ENCODE measurements around the gene NPPB. TPM values are rescaled to one million over a fixed set of nuclear protein-coding genes. Genes with fewer than 3 reads are reported as not detected.

The NPPB gene
- total RNA-seq, 6 experiments from 2014 or later, result not detected

DNA sequence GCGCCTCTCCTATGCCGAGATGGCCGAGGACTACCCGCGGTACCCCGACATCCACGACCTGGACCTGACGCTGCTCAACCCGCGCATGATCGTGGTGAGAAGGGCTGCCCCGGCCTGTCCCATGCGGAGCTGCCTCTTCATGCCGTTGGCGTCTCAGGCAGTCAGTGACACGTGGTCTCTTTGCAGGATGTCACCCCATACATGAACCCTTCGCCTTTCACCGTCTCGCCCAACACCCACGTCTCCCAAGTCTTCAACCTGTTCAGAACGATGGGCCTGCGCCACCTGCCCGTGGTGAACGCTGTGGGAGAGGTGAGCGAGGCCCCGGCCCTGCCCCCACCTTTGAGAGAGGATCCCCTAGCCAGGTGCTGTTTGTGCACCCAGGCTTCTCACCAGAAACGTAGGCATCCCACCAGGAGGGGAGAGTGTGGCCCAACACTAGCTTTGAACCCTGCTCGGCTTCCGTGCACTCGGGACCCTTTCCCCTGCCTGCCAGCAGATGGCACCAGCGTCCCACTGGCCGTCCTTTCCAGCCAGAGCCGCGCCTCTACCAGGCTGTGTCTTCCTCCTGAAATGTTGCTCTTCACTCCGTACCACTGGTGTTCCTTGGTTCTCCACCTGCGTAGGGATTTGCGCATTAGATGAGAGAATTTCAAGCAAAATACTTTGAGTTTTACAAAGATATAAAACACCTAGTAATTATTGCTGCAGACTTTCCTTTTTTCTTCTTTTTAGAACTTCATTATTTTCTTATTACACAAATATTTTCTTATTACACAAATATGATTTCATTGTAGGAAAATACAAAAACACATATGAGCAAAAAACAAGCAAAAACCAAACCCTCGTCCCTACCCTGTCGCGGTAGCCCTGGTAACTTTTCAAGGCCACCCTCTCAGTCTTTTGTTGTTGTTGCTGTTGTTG is 20.1 kb downstream of the NPPB start:
- Mint-ChIP-seq H3K36me3 (ENCODE audit: low read depth) (peaks cover 19% of the 10 kb centered on the region; the same call in 1 of the 2 replicates), H3K4me1 (ENCODE audit: low read depth) (no peaks in the 10 kb centered on the region), H3K27ac (no peak overlapping the region), H3K4me3 (no peak overlapping the region), H3K9me3 (no peaks in the 10 kb centered on the region), H3K27me3 (ENCODE audit: insufficient read depth) (peaks cover 1% of the 10 kb centered on the region; the same call in 1 of the 2 replicates)
- peak; percentile 58 for DNase-seq
- TF ChIP-seq, protein P1, sequence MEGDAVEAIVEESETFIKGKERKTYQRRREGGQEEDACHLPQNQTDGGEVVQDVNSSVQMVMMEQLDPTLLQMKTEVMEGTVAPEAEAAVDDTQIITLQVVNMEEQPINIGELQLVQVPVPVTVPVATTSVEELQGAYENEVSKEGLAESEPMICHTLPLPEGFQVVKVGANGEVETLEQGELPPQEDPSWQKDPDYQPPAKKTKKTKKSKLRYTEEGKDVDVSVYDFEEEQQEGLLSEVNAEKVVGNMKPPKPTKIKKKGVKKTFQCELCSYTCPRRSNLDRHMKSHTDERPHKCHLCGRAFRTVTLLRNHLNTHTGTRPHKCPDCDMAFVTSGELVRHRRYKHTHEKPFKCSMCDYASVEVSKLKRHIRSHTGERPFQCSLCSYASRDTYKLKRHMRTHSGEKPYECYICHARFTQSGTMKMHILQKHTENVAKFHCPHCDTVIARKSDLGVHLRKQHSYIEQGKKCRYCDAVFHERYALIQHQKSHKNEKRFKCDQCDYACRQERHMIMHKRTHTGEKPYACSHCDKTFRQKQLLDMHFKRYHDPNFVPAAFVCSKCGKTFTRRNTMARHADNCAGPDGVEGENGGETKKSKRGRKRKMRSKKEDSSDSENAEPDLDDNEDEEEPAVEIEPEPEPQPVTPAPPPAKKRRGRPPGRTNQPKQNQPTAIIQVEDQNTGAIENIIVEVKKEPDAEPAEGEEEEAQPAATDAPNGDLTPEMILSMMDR (IDR thresholded peaks at IDR 0.05), result peak; percentile 96

DNA sequence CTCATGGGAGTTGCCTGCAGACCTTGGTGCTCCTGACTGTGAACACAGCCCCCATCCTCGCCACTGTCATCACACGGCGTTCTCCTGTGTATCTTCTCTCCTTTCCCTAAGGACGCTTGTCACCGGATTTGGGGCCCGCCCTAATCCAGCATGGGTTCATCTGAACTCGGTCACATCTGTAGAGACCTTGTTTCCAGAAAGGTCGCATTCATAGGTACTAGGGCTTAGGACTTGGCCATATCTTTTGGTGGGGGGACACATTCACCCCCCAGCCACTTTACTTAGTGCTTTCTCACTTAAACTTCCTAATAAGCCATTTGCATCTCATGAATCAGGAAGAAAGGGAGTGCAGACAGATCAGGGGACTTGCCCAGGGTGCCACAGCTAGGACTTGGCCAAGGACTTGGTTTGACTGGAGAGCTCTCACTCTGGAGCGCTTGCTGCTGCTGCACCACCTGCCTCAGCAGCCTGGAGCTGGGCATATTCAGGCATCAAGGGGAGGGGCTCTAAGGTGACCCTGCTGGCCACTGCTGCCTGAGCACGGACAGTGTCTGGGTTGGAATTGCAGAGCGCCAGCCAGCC is 20.9 kb downstream of the NPPB start:
- H3K36me3 Mint-ChIP-seq (ENCODE audit: low read depth), result peaks cover 19% of the 10 kb centered on the region; the same call in 1 of the 2 replicates
- H3K27ac Mint-ChIP-seq, result no peak overlapping the region
- TF ChIP-seq, protein P1 (IDR thresholded peaks at IDR 0.05), result no peak
- no peaks in the 10 kb centered on the region; the same call in 1 of the 2 replicates for H3K27me3 Mint-ChIP-seq (ENCODE audit: insufficient read depth)
- H3K9me3 Mint-ChIP-seq, result no peaks in the 10 kb centered on the region
- H3K4me1 Mint-ChIP-seq (ENCODE audit: low read depth), result no peaks in the 10 kb centered on the region
- H3K4me3 Mint-ChIP-seq, result no peak overlapping the region
- DNase-seq, result no peak

DNA sequence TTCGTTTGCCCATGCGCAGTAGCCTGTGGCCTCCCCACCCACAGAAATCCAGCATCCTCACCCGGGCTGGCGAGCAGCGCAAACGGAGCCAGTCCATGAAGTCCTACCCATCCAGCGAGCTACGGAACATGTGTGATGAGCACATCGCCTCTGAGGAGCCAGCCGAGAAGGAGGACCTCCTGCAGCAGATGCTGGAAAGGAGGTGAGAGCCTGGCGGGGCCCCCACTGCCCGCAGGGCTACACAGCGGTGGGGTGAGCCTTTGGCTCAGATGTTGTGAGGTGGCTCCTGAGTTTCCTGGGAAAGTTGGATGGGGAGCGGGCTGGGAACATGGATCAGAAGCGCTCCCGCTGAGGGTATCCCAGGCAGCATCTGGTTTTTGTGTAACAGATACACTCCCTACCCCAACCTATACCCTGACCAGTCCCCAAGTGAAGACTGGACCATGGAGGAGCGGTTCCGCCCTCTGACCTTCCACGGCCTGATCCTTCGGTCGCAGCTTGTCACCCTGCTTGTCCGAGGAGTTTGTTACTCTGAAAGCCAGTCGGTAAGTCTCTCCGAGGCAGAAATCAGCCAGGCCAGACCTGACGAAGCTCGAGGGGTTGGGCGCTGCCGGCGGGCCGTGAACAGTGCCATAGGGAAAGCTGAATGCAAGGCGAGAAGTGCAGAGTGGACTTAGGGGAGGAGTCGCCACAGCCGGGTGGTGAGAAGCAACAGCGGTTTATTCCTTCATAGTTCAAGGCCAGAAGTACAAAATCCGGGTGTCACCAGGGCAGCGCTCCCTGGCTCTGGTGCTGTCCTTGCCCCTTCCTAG is 21.6 kb downstream of the NPPB start:
- Mint-ChIP-seq H3K9me3 (no peaks in the 10 kb centered on the region), H3K36me3 (ENCODE audit: low read depth) (peaks cover 16% of the 10 kb centered on the region; the same call in 1 of the 2 replicates), H3K4me1 (ENCODE audit: low read depth) (no peaks in the 10 kb centered on the region), H3K27me3 (ENCODE audit: insufficient read depth) (no peaks in the 10 kb centered on the region; the same call in 1 of the 2 replicates), H3K27ac (no peak overlapping the region), H3K4me3 (no peak overlapping the region)
- DNase-seq, result no peak
- TF ChIP-seq, protein P1 (IDR thresholded peaks at IDR 0.05), result no peak

DNA sequence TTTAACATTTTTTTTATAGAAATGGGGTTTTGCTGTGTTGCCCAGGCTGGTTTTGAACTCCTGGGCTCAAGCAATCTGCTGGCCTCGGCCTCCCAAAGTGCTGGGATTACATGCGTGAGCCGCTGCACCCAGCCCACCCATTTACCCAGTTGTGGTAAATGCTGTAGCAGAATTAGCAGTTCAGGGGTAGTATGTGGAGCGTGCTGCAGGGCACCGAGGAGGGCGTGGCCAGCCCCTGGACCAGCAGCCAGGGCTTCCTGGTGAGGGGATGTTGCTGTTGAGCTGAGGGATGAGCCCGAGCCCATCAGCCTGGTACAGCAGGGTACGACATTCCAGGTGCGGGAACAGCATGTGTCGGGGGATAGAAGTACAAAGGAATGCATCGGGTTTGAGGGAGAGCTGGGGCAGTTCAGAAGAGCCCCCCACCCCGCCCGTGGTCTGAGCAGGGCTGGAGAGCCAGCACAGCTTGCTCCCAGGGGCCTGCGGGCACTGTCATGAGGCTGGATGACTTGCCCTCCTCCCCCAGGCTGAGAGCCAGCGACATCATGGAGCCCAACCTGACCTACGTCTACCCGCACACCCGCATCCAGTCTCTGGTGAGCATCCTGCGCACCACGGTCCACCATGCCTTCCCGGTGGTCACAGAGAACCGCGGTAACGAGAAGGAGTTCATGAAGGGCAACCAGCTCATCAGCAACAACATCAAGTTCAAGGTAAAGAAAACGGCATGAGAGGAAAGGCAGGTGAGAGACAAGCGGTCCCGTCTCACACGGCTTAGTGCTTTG is 23.1 kb downstream of the NPPB start:
- no peak for DNase-seq
- TF ChIP-seq, protein P1 (IDR thresholded peaks at IDR 0.05), result no peak
- no peaks in the 10 kb centered on the region for H3K4me1 Mint-ChIP-seq (ENCODE audit: low read depth)
- H3K9me3 Mint-ChIP-seq, result no peaks in the 10 kb centered on the region
- H3K4me3 Mint-ChIP-seq, result no peak overlapping the region
- peaks cover 9% of the 10 kb centered on the region; the same call in 1 of the 2 replicates for H3K36me3 Mint-ChIP-seq (ENCODE audit: low read depth)
- no peak overlapping the region for H3K27ac Mint-ChIP-seq
- H3K27me3 Mint-ChIP-seq (ENCODE audit: insufficient read depth), result no peaks in the 10 kb centered on the region; the same call in none of the 2 replicates

Data from HFFc6 (cell line).